Heart left ventricle (tissue), 16 donors: ENCODE data around the gene SNX22. TPM values are rescaled to one million over a fixed set of nuclear protein-coding genes. Genes with fewer than 3 reads are reported as not detected.

ENCODE experiments used
- ATAC-seq, 4 donors: fragments of 200-7000 bp; cut with Tn5 transposase; one replicate each; pipeline ENCODE4 v1.9.1; 2020 to 2022; ENCODE audit warnings: moderate library complexity in 4 of 4, mild to moderate bottlenecking in 3 of 4, moderate number of reproducible peaks in 1 of 4
- DNase-seq, 5 donors: peaks; one replicate each; pipeline ENCODE4 v3.0.0-alpha.2; 2020
- H3K27ac ChIP-seq, 12 donors: fragments of 200-600 bp; sonication (generic) in 4 of 12; one replicate each; pipeline versions ENCODE4 v1.5.0 to v1.8.0; 2016 to 2022; ENCODE audit warnings: mild to moderate bottlenecking in 2 of 12
- H3K27me3 ChIP-seq, 9 donors: fragments of 200-600 bp; sonication (generic) in 2 of 9; one replicate each; pipeline versions ENCODE4 v1.5.1 to v1.8.0; 2016 to 2022; ENCODE audit warnings: mild to moderate bottlenecking in 3 of 9
- H3K36me3 ChIP-seq, 9 donors: fragments of 200-600 bp; sonication (generic) in 2 of 9; one replicate each; pipeline versions ENCODE4 v1.5.0 to v1.8.0; 2018 to 2022; ENCODE audit warnings: mild to moderate bottlenecking in 2 of 9
- H3K4me1 ChIP-seq, 12 donors: fragments of 200-600 bp; sonication (generic) in 4 of 12; one replicate each; pipeline versions ENCODE4 v1.5.0 to v1.8.0; 2016 to 2022; ENCODE audit warnings: mild to moderate bottlenecking in 3 of 12
- H3K4me3 ChIP-seq, 12 donors: fragments of 200-600 bp; sonication (generic) in 4 of 12; one replicate each; pipeline versions ENCODE4 v1.5.0 to v1.8.0; 2017 to 2022; ENCODE audit warnings: mild to moderate bottlenecking in 9 of 12, moderate library complexity in 4 of 12
- H3K9me3 ChIP-seq, 12 donors: fragments of 200-600 bp; sonication (generic) in 4 of 12; one replicate each; pipeline versions ENCODE4 v1.5.0 to v1.8.0; 2016 to 2022; ENCODE audit warnings: mild to moderate bottlenecking in 1 of 12
- CTCF ChIP-seq, 12 donors: fragments of 200-600 bp; sonication (generic) in 4 of 12; IDR thresholded peaks; one replicate each; pipeline versions ENCODE4 v1.5.0 to v1.8.0; 2018 to 2022; ENCODE audit warnings: antibody characterized with exemption in 12 of 12, mild to moderate bottlenecking in 5 of 12
- POLR2A ChIP-seq, 2 donors: fragments of 450-650 bp; IDR thresholded peaks; one replicate each; pipeline ENCODE4 v1.6.1; 2017; ENCODE audit warnings: antibody characterized with exemption in 2 of 2, mild to moderate bottlenecking in 2 of 2, moderate library complexity in 2 of 2
- intact Hi-C, 10 donors: fragments of 100-400 bp; cut with DNase I; formaldehyde crosslinking; loops; one replicate each; pipeline versions ENCODE4 v1.11.1 to v1.14.2; 2022
- polyA plus RNA-seq, 2 donors: library from polyadenylated mRNA; stranded (reverse); fragments of 200-250 nt; gene quantifications; one replicate each; pipeline ENCODE4 v1.2.3, GENCODE V29; 2013
- total RNA-seq, 9 donors: library from RNA; depleted of rRNA in 2 of 9; stranded (reverse); fragments of >200 nt in 2 of 9; fragmentation: NEBNext Ultra II Directional in 3 of 9; extraction: Animal tissue kit (Norgen Biotek cat#: 25700) in 3 of 9; gene quantifications; one replicate each; pipeline versions ENCODE4 v1.1.0 to v1.2.4, GENCODE V29; 2016 to 2023
- donor health status: ischemic (EF 13 %, LVEDD 7.1; RV severe dilation, severe dysfunction).
- donor health status: healthy with polysubstance abuse.
- donor health status: DM: no; HTN: yes; CAD: no.
- donor health status: DM: no; HTN: no; CAD: no.
- donor health status: ischemic (EF 25% LVEDD 6.9; RV normal size, moderate dysfunction).
- donor health status: ischemic (EF 25% LVEDD 5.7; RV mildly dilated, moderate dysfunction).
- donor health status: healthy.
- donor health status: DM: yes; HTN: yes; CAD: no.
- donor health status: ischemic (EF 35%, LVEDD 5.7; RV mildly dilated, moderate dysfunction).
- donor health status: nonischemic (EF 11% LVEDD 7.7; RV severe dilation, severe dysfunction).
- donor health status: DM: yes; HTN: yes; CAD: no.
- donor health status: PGD.
- donor health status: ischemic (EF 29% LVEDD 5.4; RV normal size, mild dysfunction).
- donor health status: nonischemic (EF 23%, LVEDD 6.1; RV moderate dilation, normal function).

Gene SNX22
- total and polyA plus RNA-seq, 11 donors, result 0.71 to 6.7 (median 1.9) TPM

- Histone ChIP-seq H3K4me1 (no peaks in the 10 kb centered on the region), H3K4me3 (no peak overlapping the region), H3K36me3 (peaks cover 0 to 59% (median 50%) of the 10 kb centered on the region in 9 donors), H3K27ac (no peak overlapping the region), H3K27me3 (no peaks in the 10 kb centered on the region), H3K9me3 (no peaks in the 10 kb centered on the region)
- no peak for TF ChIP-seq POLR2A (IDR thresholded peaks at IDR 0.05)
- no peak for TF ChIP-seq CTCF (IDR thresholded peaks at IDR 0.05)
- DNase-seq, result no peak
- intact Hi-C loops, result loop anchor here in 4 of 10 donors (5.0 to 10.0 kb wide), 4 partner anchors 147 to 470 kb away; partner anchors contain the start of gene CSNK1G1 (in 1 of the 4)
- ATAC-seq, result no peak
Measured at GRCh38 chr15:64205202-64205601, 53.7 kb downstream of the SNX22 start.

Other genes starting within 250 kb of the SNX22 start
- 10 to 100 TPM; 20.4 to 56.2 (median 26.4) TPM for gene DAPK2, start 105.2 kb upstream of the SNX22 start, total RNA-seq
- 10 to 100 TPM; 24.6 to 30.9 TPM for gene DAPK2, start 105.2 kb upstream of the SNX22 start, polyA plus RNA-seq
- gene CIAO2A, start 57.9 kb upstream of the SNX22 start, total RNA-seq, result 10 to 100 TPM; 41.6 to 79.5 (median 55.4) TPM
- 100 to 1,000 TPM; 111 to 114 TPM for gene CIAO2A, start 57.9 kb upstream of the SNX22 start, polyA plus RNA-seq
- 100 to 1,000 TPM in 3 of 9 donors, 10 to 100 TPM in 6; 38.7 to 117 (median 87.2) TPM for gene SNX1, start 55.7 kb upstream of the SNX22 start, total RNA-seq
- gene SNX1, start 55.7 kb upstream of the SNX22 start, polyA plus RNA-seq, result 10 to 100 TPM; 41.4 to 70.0 TPM
- gene PPIB, start 11.3 kb downstream of the SNX22 start, total RNA-seq, result 100 to 1,000 TPM in 5 of 9 donors, 10 to 100 TPM in 4; 73.7 to 239 (median 113) TPM
- 100 to 1,000 TPM; 142 to 341 TPM for gene PPIB, start 11.3 kb downstream of the SNX22 start, polyA plus RNA-seq
- 10 to 100 TPM in 2 of 9 donors, 1 to 10 TPM in 7; 3.9 to 15.0 (median 7.6) TPM for gene CSNK1G1, start 204.4 kb downstream of the SNX22 start, total RNA-seq
- gene CSNK1G1, start 204.4 kb downstream of the SNX22 start, polyA plus RNA-seq, result 1 to 10 TPM; 1.4 to 4.9 TPM
- gene PCLAF, start 229.7 kb downstream of the SNX22 start, total RNA-seq, result 1 to 10 TPM in 1 of 9 donors, under 1 TPM in 4, not detected in 4; 0.14 to 4.8 (median 0.60) TPM
- 1 to 10 TPM in 1 of 2 donors, not detected in 1; 1.3 TPM for gene PCLAF, start 229.7 kb downstream of the SNX22 start, polyA plus RNA-seq
- gene TRIP4, start 236.1 kb downstream of the SNX22 start, total RNA-seq, result 10 to 100 TPM in 8 of 9 donors, 1 to 10 TPM in 1; 5.9 to 22.7 (median 15.1) TPM
- gene TRIP4, start 236.1 kb downstream of the SNX22 start, polyA plus RNA-seq, result 10 to 100 TPM; 10.9 to 17.6 TPM